ENCODE results near the gene OSBP.

Gene OSBP

DNA sequence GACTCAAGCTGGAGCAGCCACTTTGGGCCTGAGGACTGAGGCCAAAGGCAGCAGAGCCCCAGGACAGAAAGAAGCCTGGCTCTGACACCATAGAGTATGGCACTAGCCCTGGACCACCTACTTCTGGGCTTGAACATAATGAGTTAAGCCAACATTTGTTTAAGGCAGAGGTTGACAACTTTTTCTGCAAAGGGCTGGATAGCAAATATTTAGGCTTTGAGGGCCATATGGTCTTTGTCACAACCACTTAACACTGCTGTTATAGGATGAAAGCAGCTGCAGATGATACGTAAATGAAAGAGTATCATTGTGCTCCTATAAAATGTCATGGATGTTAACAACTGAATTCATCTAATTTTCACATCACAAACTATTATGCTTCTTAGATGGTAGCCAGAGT is 16.6 kb downstream of the OSBP start:
- CTCF ChIA-PET: interaction anchor here (0.7 kb wide), 1 partner anchor 15 kb away, joined by 3 read pairs; no protein-coding TSS in a partner anchor
- POLR2A ChIA-PET (ENCODE audit: low non-redundant PET): no interaction called here
- H3K27ac ChIP-seq: no peak overlapping the region
- TF ChIP-seq CTCF (conservative IDR thresholded peaks at IDR 0.05; ENCODE audit: low read depth): no peak
- DNase-seq (ENCODE audit: low spot score): no peak

- H3K27ac ChIP-seq: no peak overlapping the region
- POLR2A ChIA-PET (ENCODE audit: low non-redundant PET): no interaction called here
- DNase-seq (ENCODE audit: low spot score): no peak
- CTCF ChIA-PET: no interaction called here
- TF ChIP-seq CTCF (conservative IDR thresholded peaks at IDR 0.05; ENCODE audit: low read depth): no peak
Measured at GRCh38 chr11:59584294-59584693, 31.3 kb downstream of the OSBP start.

- POLR2A ChIA-PET (ENCODE audit: low non-redundant PET): no interaction called here
- CTCF ChIA-PET: no interaction called here
- no peak overlapping the region for H3K27ac ChIP-seq
- DNase-seq (ENCODE audit: low spot score): no peak
- TF ChIP-seq CTCF (conservative IDR thresholded peaks at IDR 0.05; ENCODE audit: low read depth): no peak
Measured at GRCh38 chr11:59582006-59582405, 33.6 kb downstream of the OSBP start.

DNA sequence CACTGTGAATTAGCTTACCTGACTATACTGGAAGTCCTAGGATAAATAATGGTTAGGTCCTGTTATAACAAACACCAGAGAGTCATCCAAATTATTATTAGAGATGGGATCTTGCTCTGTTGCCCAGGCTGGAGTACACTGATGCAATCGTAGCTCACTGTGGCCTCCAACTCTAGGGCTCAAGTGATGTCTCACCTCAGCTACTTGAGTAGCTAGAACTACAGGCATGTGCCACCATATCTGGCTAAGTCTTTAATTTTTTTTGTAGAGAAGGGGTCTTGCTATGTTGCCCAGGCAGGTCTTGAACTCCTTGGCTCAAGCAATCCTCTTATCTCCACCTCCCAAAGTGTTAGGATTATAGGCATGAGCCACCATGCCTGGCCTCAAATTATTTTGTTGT is 37.2 kb downstream of the OSBP start:
- ChIA-PET POLR2A (ENCODE audit: low non-redundant PET) (no interaction called here), CTCF (no interaction called here)
- TF ChIP-seq CTCF (conservative IDR thresholded peaks at IDR 0.05; ENCODE audit: low read depth): no peak
- H3K27ac ChIP-seq: no peak overlapping the region
- DNase-seq (ENCODE audit: low spot score): no peak

DNA sequence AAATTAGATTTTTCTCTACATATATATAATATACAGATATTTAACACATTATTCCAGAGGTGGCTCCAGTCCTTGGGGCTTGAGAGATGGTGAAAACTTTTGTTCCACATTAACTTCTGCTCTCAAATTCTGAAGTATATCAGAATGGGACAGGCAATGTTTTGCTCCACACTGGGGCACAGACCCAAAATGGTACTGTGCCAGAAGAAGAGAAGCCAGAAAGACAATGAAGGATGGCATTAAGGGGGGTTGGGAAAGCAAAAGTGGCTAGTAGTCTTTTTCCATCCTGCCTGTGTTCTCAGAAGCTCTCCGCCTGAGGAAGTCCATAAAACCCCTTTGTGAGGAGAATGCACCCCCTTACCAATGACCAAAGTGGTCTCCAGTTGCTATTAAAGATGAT is 40.1 kb downstream of the OSBP start:
- ChIA-PET POLR2A (ENCODE audit: low non-redundant PET) (no interaction called here), CTCF (no interaction called here)
- no peak for DNase-seq (ENCODE audit: low spot score)
- no peak overlapping the region for H3K27ac ChIP-seq
- no peak for TF ChIP-seq CTCF (conservative IDR thresholded peaks at IDR 0.05; ENCODE audit: low read depth)

DNA sequence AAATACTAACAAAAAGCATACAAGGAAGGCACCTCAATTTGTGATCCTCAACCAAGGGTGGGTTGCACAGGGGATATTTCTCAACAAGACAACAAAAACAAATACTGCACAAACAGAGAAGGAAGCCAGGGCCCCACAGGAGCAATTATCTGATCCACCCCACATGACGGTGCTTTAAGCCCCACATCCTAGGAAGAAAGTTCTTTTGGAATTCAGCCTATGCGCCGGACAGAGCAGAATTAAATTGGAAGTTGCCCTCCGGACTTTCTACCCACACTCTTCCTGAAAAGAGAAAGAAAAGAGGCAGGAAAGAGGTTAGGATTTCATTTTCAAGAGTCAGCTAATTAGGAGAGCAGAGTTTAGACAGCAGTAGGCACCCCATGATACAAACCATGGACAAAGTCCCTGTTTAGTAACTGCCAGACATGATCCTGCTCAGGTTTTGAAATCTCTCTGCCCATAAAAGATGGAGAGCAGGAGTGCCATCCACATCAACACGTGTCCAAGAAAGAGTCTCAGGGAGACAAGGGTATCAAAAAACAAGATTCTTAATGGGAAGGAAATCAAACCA is 40.6 kb downstream of the OSBP start:
- CTCF ChIA-PET: no interaction called here
- POLR2A ChIA-PET (ENCODE audit: low non-redundant PET): no interaction called here
- H3K27ac ChIP-seq: no peak overlapping the region
- DNase-seq (ENCODE audit: low spot score): no peak
- no peak for TF ChIP-seq CTCF (conservative IDR thresholded peaks at IDR 0.05; ENCODE audit: low read depth)

DNA sequence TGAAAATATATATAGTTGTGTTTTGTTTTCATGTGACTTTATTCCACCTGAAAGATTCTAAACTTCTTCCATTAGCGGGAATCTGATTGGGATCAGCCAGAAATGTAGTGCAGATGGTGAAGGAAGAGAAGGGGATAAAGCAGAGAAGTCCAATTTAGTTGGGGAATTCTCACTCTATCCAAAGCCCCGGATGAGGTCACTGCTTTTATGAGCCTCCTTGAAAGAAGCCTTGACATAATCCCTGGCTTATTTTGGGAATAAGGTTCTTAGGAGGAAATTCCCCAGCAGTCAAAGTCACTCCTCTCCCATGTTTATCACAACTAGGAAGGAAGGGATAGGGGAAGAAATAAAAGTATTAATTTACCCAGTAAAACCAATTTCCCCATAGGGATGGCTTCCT is 41.1 kb downstream of the OSBP start:
- TF ChIP-seq CTCF (conservative IDR thresholded peaks at IDR 0.05; ENCODE audit: low read depth): no peak
- ChIA-PET CTCF (no interaction called here), POLR2A (ENCODE audit: low non-redundant PET) (no interaction called here)
- no peak overlapping the region for H3K27ac ChIP-seq
- DNase-seq (ENCODE audit: low spot score): no peak

All from RWPE1 (cell line).